ENCODE results near the gene PARD6G. TPM values are rescaled to one million over a fixed set of nuclear protein-coding genes. Genes with fewer than 3 reads are reported as not detected.

The PARD6G gene
- total RNA-seq, 4 donors from 2014 or later: 4.6 to 15.9 (median 11.9) TPM

GRCh38 chr18:80183273-80184050 is 63.9 kb downstream of the PARD6G start:
- intact Hi-C loops (cut with DNase I; ENCODE audit: low total_unique reads): no loop called here
- DNase-seq: no peak
- TF ChIP-seq CTCF (IDR thresholded peaks at IDR 0.05) (no peak), POLR2A (IDR thresholded peaks at IDR 0.05) (no peak)
- Histone ChIP-seq H3K4me3 (no peak overlapping the region), H3K27ac (no peak overlapping the region), H3K4me1 (no peaks in the 10 kb centered on the region), H3K27me3 (no peaks in the 10 kb centered on the region), H3K36me3 (no peaks in the 10 kb centered on the region), H3K9me3 (no peaks in the 10 kb centered on the region)

- intact Hi-C loops (cut with DNase I; ENCODE audit: low total_unique reads): no loop called here
- Histone ChIP-seq H3K27me3 (no peaks in the 10 kb centered on the region), H3K9me3 (no peaks in the 10 kb centered on the region), H3K4me1 (no peaks in the 10 kb centered on the region), H3K4me3 (no peak overlapping the region), H3K27ac (no peak overlapping the region), H3K36me3 (no peaks in the 10 kb centered on the region)
- DNase-seq: no peak
- TF ChIP-seq CTCF (IDR thresholded peaks at IDR 0.05) (no peak), POLR2A (IDR thresholded peaks at IDR 0.05) (no peak)
Observed at GRCh38 chr18:80182855-80183254, 64.5 kb downstream of the PARD6G start.

- H3K4me1 ChIP-seq: peaks cover 0 to 4% of the 10 kb centered on the region in 2 donors
- no peak for TF ChIP-seq CTCF (IDR thresholded peaks at IDR 0.05)
- TF ChIP-seq POLR2A (IDR thresholded peaks at IDR 0.05): no peak
- H3K27ac ChIP-seq: no peak overlapping the region
- DNase-seq: no peak
- no peaks in the 10 kb centered on the region for H3K36me3 ChIP-seq
- intact Hi-C loops (cut with DNase I; ENCODE audit: low total_unique reads): no loop called here
- H3K27me3 ChIP-seq: no peaks in the 10 kb centered on the region
- H3K4me3 ChIP-seq: no peak overlapping the region
- no peaks in the 10 kb centered on the region for H3K9me3 ChIP-seq
Observed at GRCh38 chr18:80181642-80182461, 65.5 kb downstream of the PARD6G start.

- H3K36me3 ChIP-seq: no peaks in the 10 kb centered on the region
- no peaks in the 10 kb centered on the region for H3K27me3 ChIP-seq
- DNase-seq: no peak
- intact Hi-C loops (cut with DNase I; ENCODE audit: low total_unique reads): no loop called here
- no peak overlapping the region for H3K27ac ChIP-seq
- no peak for TF ChIP-seq CTCF (IDR thresholded peaks at IDR 0.05)
- peaks cover 0 to 4% of the 10 kb centered on the region in 2 donors for H3K4me1 ChIP-seq
- H3K9me3 ChIP-seq: no peaks in the 10 kb centered on the region
- H3K4me3 ChIP-seq: no peak overlapping the region
Observed at GRCh38 chr18:80180778-80181564, 66.3 kb downstream of the PARD6G start.
